Duodenal mucosa (tissue), 2 donors: Measurements from ENCODE around the gene OSBPL1A.

Source experiments
- H3K27ac ChIP-seq: one replicate; pipeline ENCODE4 v1.7.0; 2013; ENCODE audit warnings: low read depth, low read length
- H3K27me3 ChIP-seq, 2 donors: one replicate each; pipeline ENCODE4 v1.7.0; 2013; ENCODE audit warnings: low read length in 2 of 2, control low read depth in 1 of 2; ENCODE audit not compliant: insufficient read depth in 2 of 2, control insufficient read depth in 1 of 2
- H3K36me3 ChIP-seq, 2 donors: one replicate each; pipeline ENCODE4 v1.7.0; 2013; ENCODE audit warnings: low read length in 2 of 2, control low read depth in 1 of 2; ENCODE audit not compliant: insufficient read depth in 2 of 2, control insufficient read depth in 1 of 2
- H3K4me1 ChIP-seq, 2 donors: one replicate each; pipeline ENCODE4 v1.7.0; 2013; ENCODE audit warnings: low read length in 2 of 2, control low read depth in 1 of 2; ENCODE audit not compliant: insufficient read depth in 2 of 2, control insufficient read depth in 1 of 2
- H3K4me3 ChIP-seq, 2 donors: one replicate each; pipeline ENCODE4 v1.7.0; 2013; ENCODE audit warnings: low read length in 2 of 2, low read depth in 1 of 2
- H3K9ac ChIP-seq, 2 donors: one replicate each; pipeline ENCODE4 v1.7.0; 2013; ENCODE audit warnings: low read length in 2 of 2, low read depth in 1 of 2
- H3K9me3 ChIP-seq, 2 donors: one replicate each; pipeline ENCODE4 v1.7.0; 2013; ENCODE audit warnings: low read length in 2 of 2, control low read depth in 1 of 2; ENCODE audit not compliant: control insufficient read depth in 1 of 2

OSBPL1A gene

GRCh38 chr18:24400587-24400986, 3.0 kb upstream of the OSBPL1A start:
- no peak overlapping the region for H3K9ac ChIP-seq
- peaks cover 5 to 16% of the 10 kb centered on the region in 2 donors for H3K4me1 ChIP-seq
- no peaks in the 10 kb centered on the region for H3K36me3 ChIP-seq
- no peaks in the 10 kb centered on the region for H3K9me3 ChIP-seq
- H3K4me3 ChIP-seq: no peak overlapping the region
- H3K27me3 ChIP-seq: peaks cover 0 to 3% of the 10 kb centered on the region in 2 donors
- no peak overlapping the region for H3K27ac ChIP-seq

- Histone ChIP-seq H3K9me3 (no peaks in the 10 kb centered on the region), H3K9ac (no peak overlapping the region), H3K4me3 (peak overlapping the region in 1 of 2 donors; percentile 88), H3K27ac (no peak overlapping the region), H3K27me3 (peaks cover 0 to 3% of the 10 kb centered on the region in 2 donors), H3K36me3 (no peaks in the 10 kb centered on the region), H3K4me1 (peaks cover 5 to 21% of the 10 kb centered on the region in 2 donors)
These were observed 916 bp upstream of the OSBPL1A start for GRCh38 chr18:24398540-24398939.

- peak overlapping the region; percentile 49 to 63 for H3K9ac ChIP-seq
- H3K4me3 ChIP-seq: peak overlapping the region; percentile 81 to 88
- H3K9me3 ChIP-seq: no peaks in the 10 kb centered on the region
- H3K4me1 ChIP-seq: peaks cover 5 to 21% of the 10 kb centered on the region in 2 donors
- H3K27me3 ChIP-seq: no peaks in the 10 kb centered on the region
- no peaks in the 10 kb centered on the region for H3K36me3 ChIP-seq
- peak overlapping the region; percentile 27 for H3K27ac ChIP-seq
These were observed 412 bp downstream of the OSBPL1A start for GRCh38 chr18:24397131-24397693.

- H3K9ac ChIP-seq: no peak overlapping the region
- no peaks in the 10 kb centered on the region for H3K9me3 ChIP-seq
- H3K4me3 ChIP-seq: no peak overlapping the region
- no peaks in the 10 kb centered on the region for H3K36me3 ChIP-seq
- H3K27ac ChIP-seq: no peak overlapping the region
- peaks cover 5 to 21% of the 10 kb centered on the region in 2 donors for H3K4me1 ChIP-seq
- no peaks in the 10 kb centered on the region for H3K27me3 ChIP-seq
These were observed 1.5 kb downstream of the OSBPL1A start for GRCh38 chr18:24396082-24396633.

- Histone ChIP-seq H3K4me3 (no peak overlapping the region), H3K9ac (no peak overlapping the region), H3K27ac (no peak overlapping the region), H3K9me3 (no peaks in the 10 kb centered on the region), H3K36me3 (no peaks in the 10 kb centered on the region), H3K27me3 (no peaks in the 10 kb centered on the region), H3K4me1 (peaks cover 5 to 21% of the 10 kb centered on the region in 2 donors)
These were observed 2.4 kb downstream of the OSBPL1A start for GRCh38 chr18:24395049-24395795.

GRCh38 chr18:24388957-24389356, 8.7 kb downstream of the OSBPL1A start:
- no peak overlapping the region for H3K4me3 ChIP-seq
- H3K27ac ChIP-seq: no peak overlapping the region
- H3K36me3 ChIP-seq: no peaks in the 10 kb centered on the region
- H3K4me1 ChIP-seq: no peaks in the 10 kb centered on the region
- H3K27me3 ChIP-seq: no peaks in the 10 kb centered on the region
- H3K9ac ChIP-seq: no peak overlapping the region
- no peaks in the 10 kb centered on the region for H3K9me3 ChIP-seq

- Histone ChIP-seq H3K27me3 (no peaks in the 10 kb centered on the region), H3K9ac (no peak overlapping the region), H3K4me3 (no peak overlapping the region), H3K9me3 (no peaks in the 10 kb centered on the region), H3K27ac (no peak overlapping the region), H3K36me3 (no peaks in the 10 kb centered on the region), H3K4me1 (no peaks in the 10 kb centered on the region)
These were observed 10.9 kb downstream of the OSBPL1A start for GRCh38 chr18:24386681-24387080.

GRCh38 chr18:24381126-24381525, 16.5 kb downstream of the OSBPL1A start:
- Histone ChIP-seq H3K9me3 (no peaks in the 10 kb centered on the region), H3K4me3 (no peak overlapping the region), H3K36me3 (no peaks in the 10 kb centered on the region), H3K9ac (no peak overlapping the region), H3K4me1 (no peaks in the 10 kb centered on the region), H3K27me3 (no peaks in the 10 kb centered on the region), H3K27ac (no peak overlapping the region)

- no peak overlapping the region for H3K4me3 ChIP-seq
- H3K4me1 ChIP-seq: no peaks in the 10 kb centered on the region
- no peaks in the 10 kb centered on the region for H3K36me3 ChIP-seq
- H3K9ac ChIP-seq: no peak overlapping the region
- no peaks in the 10 kb centered on the region for H3K9me3 ChIP-seq
- no peaks in the 10 kb centered on the region for H3K27me3 ChIP-seq
- no peak overlapping the region for H3K27ac ChIP-seq
These were observed 17.4 kb downstream of the OSBPL1A start for GRCh38 chr18:24380163-24380747.

GRCh38 chr18:24378598-24378997, 19.0 kb downstream of the OSBPL1A start:
- Histone ChIP-seq H3K27ac (no peak overlapping the region), H3K27me3 (no peaks in the 10 kb centered on the region)

More at GRCh38 chr18:24378598-24378997, 19.0 kb downstream of the OSBPL1A start:
- Histone ChIP-seq H3K4me3 (no peak overlapping the region), H3K9me3 (no peaks in the 10 kb centered on the region), H3K4me1 (no peaks in the 10 kb centered on the region), H3K36me3 (no peaks in the 10 kb centered on the region), H3K9ac (no peak overlapping the region)
